ENCODE results near the gene THSD4.

GRCh38 chr15:71473751-71474150 is 358.5 kb downstream of the THSD4 start:
- TF ChIP-seq CTCF (conservative IDR thresholded peaks at IDR 0.05 in 1 of 2, IDR thresholded peaks at IDR 0.05 in 1 of 2; ENCODE audit: low read depth in 1 of 2, low read length in 2 of 2) (no peak), EZH2 (IDR thresholded peaks at IDR 0.05; ENCODE audit: low read length, missing control alignments) (no peak)

All from fibroblast of lung (primary cell).